OCI-LY3 (cell line): Measurements from ENCODE around the gene CCDC182.
A peak's percentile ranks its signal among the peaks of the same experiment; 100 is the strongest.

Experiments
- H2AFZ ChIP-seq: fragments of 200-600, 300-600 bp; shearing (Covaris generic); 2 replicates; pipeline ENCODE4 v1.6.0; 2014; ENCODE audit warnings: antibody characterized with exemption, low read depth, low read length
- H3K27ac ChIP-seq: fragments of 200-600, 300-600 bp; sonication (generic); 2 replicates; pipeline ENCODE4 v1.5.1; 2014; ENCODE audit warnings: mild to moderate bottlenecking, low read length, moderate library complexity, mixed read lengths
- H3K27me3 ChIP-seq: fragments of 200-600, 300-600 bp; sonication (generic); 2 replicates; pipeline ENCODE4 v1.6.1; 2014; ENCODE audit warnings: low read depth, low read length, mixed read lengths
- H3K36me3 ChIP-seq: fragments of 200-600, 300-600 bp; sonication (generic); replicated peaks from 2 replicates; pipeline ENCODE3; 2014; ENCODE audit warnings: low read depth, low read length, mixed read lengths
- H3K4me1 ChIP-seq: fragments of 300-600, 200-600 bp; sonication (generic); 2 replicates; pipeline ENCODE4 v1.6.1; 2014; ENCODE audit warnings: low read length, mixed read lengths
- H3K4me2 ChIP-seq: fragments of 200-600, 300-600 bp; sonication (generic); 2 replicates; pipeline ENCODE4 v1.6.1; 2014; ENCODE audit warnings: low read length, mixed read lengths
- H3K4me3 ChIP-seq: fragments of 300-600, 200-600 bp; sonication (generic); 2 replicates; pipeline ENCODE4 v1.5.1; 2014; ENCODE audit warnings: antibody characterized with exemption, mild to moderate bottlenecking, low read length, moderate library complexity
- H3K79me2 ChIP-seq: fragments of 300-600, 200-600 bp; shearing (Covaris generic); 2 replicates; pipeline ENCODE4 v1.6.1; 2014; ENCODE audit warnings: mild to moderate bottlenecking, low read length, mixed read lengths
- H3K9ac ChIP-seq: fragments of 300-600, 200-600 bp; shearing (Covaris generic); 2 replicates; pipeline ENCODE4 v1.6.0; 2014; ENCODE audit warnings: mild to moderate bottlenecking, low read length, moderate library complexity
- H3K9me3 ChIP-seq: fragments of 200-600, 300-600 bp; shearing (Covaris generic); 2 replicates; pipeline ENCODE4 v1.6.1; 2014; ENCODE audit warnings: low read length, mixed read lengths; ENCODE audit not compliant: insufficient read depth
- H4K20me1 ChIP-seq: fragments of 200-600, 300-600 bp; sonication (generic); 2 replicates; pipeline ENCODE4 v1.6.1; 2016; ENCODE audit warnings: low read length, mixed read lengths; ENCODE audit not compliant: insufficient read depth
- EZH2phosphoT487 ChIP-seq: fragments of 200-600 bp; shearing (Covaris generic); IDR thresholded peaks from 2 replicates; pipeline ENCODE4 v1.6.1; 2018; ENCODE audit warnings: antibody characterized with exemption, mixed run types, low read depth
- TF ChIP-seq, protein P1 (sequence below): fragments of 200-600, 300-600 bp; sonication (generic); IDR thresholded peaks from 2 replicates; pipeline ENCODE4 v1.5.1; 2014; ENCODE audit warnings: antibody characterized with exemption, low read length, low read depth

The CCDC182 gene

DNA sequence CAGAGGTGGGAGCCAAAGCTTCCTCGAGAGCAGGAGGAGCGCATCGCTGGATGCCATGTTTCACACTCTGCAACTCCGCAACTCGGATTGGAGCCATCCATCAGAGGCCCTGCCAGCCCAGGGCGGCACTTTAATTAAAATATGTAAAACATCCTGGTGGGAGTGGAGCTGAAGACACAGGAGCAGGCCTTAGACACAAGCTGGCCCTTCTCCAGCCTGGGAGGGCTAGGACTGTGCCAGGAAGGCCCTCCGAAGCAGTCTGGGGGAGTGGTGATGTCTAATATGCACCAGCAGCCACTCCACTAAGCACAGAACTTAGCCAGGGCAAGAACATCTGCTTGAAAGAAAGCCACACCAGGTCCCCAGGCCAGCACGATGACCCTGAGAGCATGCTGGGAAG, 5.8 kb upstream of the CCDC182 start:
- no peaks in the 10 kb centered on the region for H3K79me2 ChIP-seq
- no peaks in the 10 kb centered on the region for H3K36me3 ChIP-seq
- no peak overlapping the region for H3K4me2 ChIP-seq
- H3K4me1 ChIP-seq: peaks cover 5% of the 10 kb centered on the region
- no peaks in the 10 kb centered on the region for H3K9me3 ChIP-seq
- H3K27me3 ChIP-seq: 0 out of 2 replicates have a peak, but pooled peaks cover 5% of the 10 kb centered on the region
- no peak overlapping the region for H3K27ac ChIP-seq
- no peak overlapping the region for H3K4me3 ChIP-seq
- no peak for TF ChIP-seq EZH2phosphoT487
- TF ChIP-seq, protein P1, sequence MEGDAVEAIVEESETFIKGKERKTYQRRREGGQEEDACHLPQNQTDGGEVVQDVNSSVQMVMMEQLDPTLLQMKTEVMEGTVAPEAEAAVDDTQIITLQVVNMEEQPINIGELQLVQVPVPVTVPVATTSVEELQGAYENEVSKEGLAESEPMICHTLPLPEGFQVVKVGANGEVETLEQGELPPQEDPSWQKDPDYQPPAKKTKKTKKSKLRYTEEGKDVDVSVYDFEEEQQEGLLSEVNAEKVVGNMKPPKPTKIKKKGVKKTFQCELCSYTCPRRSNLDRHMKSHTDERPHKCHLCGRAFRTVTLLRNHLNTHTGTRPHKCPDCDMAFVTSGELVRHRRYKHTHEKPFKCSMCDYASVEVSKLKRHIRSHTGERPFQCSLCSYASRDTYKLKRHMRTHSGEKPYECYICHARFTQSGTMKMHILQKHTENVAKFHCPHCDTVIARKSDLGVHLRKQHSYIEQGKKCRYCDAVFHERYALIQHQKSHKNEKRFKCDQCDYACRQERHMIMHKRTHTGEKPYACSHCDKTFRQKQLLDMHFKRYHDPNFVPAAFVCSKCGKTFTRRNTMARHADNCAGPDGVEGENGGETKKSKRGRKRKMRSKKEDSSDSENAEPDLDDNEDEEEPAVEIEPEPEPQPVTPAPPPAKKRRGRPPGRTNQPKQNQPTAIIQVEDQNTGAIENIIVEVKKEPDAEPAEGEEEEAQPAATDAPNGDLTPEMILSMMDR: no peak
- H3K9ac ChIP-seq: no peak overlapping the region
- no peak overlapping the region for H2AFZ ChIP-seq
- H4K20me1 ChIP-seq: no peaks in the 10 kb centered on the region

DNA sequence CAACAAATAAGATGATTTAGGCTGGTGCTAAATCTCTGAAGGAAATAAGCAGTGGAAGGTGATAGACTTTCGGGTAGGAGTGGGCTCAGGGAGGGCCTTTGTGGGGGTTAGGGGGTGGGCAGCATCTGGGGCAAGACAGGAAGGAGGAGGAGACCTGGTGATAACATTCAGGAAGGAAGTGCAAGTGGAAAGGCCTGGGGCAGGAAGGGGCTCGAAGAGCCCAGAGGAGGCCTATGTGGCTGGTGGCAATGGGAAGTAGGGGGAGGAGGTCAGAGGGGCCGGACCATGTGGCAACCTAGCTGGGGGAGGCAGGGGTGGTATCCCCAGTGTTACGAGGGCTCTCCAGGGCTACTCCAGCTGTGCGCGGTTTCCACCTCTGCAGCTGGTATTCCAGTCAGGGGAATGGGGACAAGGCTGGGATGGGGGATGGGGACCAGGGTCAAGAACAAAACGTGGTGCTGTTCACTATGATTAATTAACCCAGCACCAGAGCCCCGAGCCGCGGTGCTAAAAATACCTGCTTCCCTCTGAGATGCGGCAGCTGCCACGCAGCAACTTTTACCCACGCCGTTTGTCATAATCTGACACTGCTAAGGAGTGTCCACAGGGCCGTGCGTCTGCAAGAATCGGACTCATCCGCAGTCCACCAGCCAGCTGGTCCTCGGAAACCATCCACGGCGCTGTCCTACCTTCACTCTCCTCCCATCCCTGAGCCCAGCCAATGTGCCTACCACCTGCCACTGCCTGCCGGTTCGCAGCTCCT, 5.2 kb upstream of the CCDC182 start:
- H3K9ac ChIP-seq: no peak overlapping the region
- no peaks in the 10 kb centered on the region for H3K79me2 ChIP-seq
- peaks cover 5% of the 10 kb centered on the region for H3K4me1 ChIP-seq
- no peak overlapping the region for H2AFZ ChIP-seq
- 0 out of 2 replicates have a peak, but pooled peaks cover 5% of the 10 kb centered on the region for H3K27me3 ChIP-seq
- TF ChIP-seq, protein P1: no peak
- no peak for TF ChIP-seq EZH2phosphoT487
- no peak overlapping the region for H3K4me3 ChIP-seq
- H4K20me1 ChIP-seq: no peaks in the 10 kb centered on the region
- H3K4me2 ChIP-seq: no peak overlapping the region
- H3K36me3 ChIP-seq: no peaks in the 10 kb centered on the region
- H3K27ac ChIP-seq: no peak overlapping the region
- H3K9me3 ChIP-seq: no peaks in the 10 kb centered on the region

DNA sequence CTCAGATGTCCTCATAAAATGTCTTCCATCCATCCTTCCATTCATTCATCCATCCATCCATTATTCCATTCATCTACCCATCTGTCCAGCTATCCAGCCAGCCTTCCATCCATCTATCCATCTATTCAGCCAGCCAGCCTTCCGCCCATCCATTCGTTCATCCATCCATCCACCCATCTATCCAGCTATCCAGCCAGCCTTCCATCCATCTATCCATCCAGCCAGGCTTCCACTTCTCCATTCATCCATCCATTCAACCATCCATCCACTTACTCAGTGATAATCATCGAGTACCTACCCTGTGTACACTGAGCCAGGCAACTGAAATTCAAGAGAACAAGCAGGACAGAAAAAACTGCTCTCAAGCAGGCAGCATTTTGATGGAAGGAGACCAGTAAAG, 4.6 kb upstream of the CCDC182 start:
- H3K4me1 ChIP-seq: peaks cover 10% of the 10 kb centered on the region
- 0 out of 2 replicates have a peak, but pooled peaks cover 5% of the 10 kb centered on the region for H3K27me3 ChIP-seq
- no peak overlapping the region for H2AFZ ChIP-seq
- H3K4me2 ChIP-seq: no peak overlapping the region
- no peaks in the 10 kb centered on the region for H3K9me3 ChIP-seq
- no peaks in the 10 kb centered on the region for H3K36me3 ChIP-seq
- no peak overlapping the region for H3K9ac ChIP-seq
- TF ChIP-seq, protein P1: no peak
- no peak for TF ChIP-seq EZH2phosphoT487
- no peak overlapping the region for H3K27ac ChIP-seq
- H3K4me3 ChIP-seq: no peak overlapping the region
- H3K79me2 ChIP-seq: no peaks in the 10 kb centered on the region
- H4K20me1 ChIP-seq: no peaks in the 10 kb centered on the region

DNA sequence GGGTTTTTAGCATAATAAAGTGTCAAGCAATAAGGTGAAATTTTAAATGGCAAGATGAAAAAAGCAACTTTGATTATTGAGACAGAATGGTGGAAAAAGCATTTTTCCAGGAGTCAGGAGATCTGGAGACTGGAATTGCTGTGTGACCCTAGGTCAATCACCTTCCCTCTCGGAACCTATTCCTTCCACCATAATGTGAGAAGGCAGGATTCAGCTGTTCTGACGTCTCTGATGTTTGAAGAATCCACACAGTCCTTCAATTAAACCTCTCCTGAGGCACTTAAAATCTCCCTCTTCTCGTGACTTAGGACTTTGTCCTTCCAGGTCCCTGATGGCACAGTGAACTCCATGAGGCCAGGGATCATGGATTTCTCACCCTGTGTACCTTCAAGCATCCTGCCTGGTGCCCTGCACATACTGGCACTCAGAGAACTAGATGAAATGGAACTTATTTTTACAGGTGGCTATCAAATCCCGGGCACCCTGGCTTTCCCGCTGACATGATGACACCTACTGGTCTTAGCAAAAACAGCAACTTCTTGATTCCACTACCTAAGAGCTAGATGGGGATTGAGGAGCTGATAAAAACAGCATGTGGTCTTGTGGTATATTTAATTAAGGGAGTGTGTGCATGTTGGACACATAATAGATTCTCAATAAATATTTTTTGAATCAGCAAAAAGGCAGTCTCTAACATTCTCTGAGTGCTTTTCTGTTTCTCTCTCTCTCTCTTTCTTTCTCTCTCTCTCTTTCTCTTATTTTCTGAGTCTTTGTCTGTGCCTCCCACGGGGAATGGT, 2.3 kb upstream of the CCDC182 start:
- Histone ChIP-seq H3K4me1 (peaks cover 20% of the 10 kb centered on the region), H3K36me3 (no peaks in the 10 kb centered on the region), H3K9ac (no peak overlapping the region), H3K27me3 (peaks cover 14% of the 10 kb centered on the region), H3K4me2 (peak overlapping the region; percentile 21; the same call in 1 of the 2 replicates), H3K9me3 (no peaks in the 10 kb centered on the region), H3K4me3 (no peak overlapping the region), H3K27ac (no peak overlapping the region), H4K20me1 (no peaks in the 10 kb centered on the region), H3K79me2 (no peaks in the 10 kb centered on the region), H2AFZ (no peak overlapping the region)
- TF ChIP-seq, protein P1: peak; percentile 91
- TF ChIP-seq EZH2phosphoT487: no peak
